OCI-LY1 (cell line): ENCODE results near the gene FLYWCH1.

Experiments
- CTCF ChIP-seq: fragments of 200-600 bp; sonication (generic), shearing (Covaris generic); IDR thresholded peaks from 2 replicates; pipeline ENCODE4 v1.5.1; 2017; ENCODE audit warnings: mild to moderate bottlenecking, antibody characterized with exemption, low read length, moderate library complexity, mixed read lengths
- EZH2 ChIP-seq: fragments of 200-600 bp; sonication (generic), shearing (Covaris generic); IDR thresholded peaks from 2 replicates; pipeline ENCODE4 v1.8.0; 2017; ENCODE audit warnings: borderline replicate concordance, mixed run types, mild to moderate bottlenecking, antibody characterized with exemption, low read length, moderate library complexity, mixed read lengths

DNA sequence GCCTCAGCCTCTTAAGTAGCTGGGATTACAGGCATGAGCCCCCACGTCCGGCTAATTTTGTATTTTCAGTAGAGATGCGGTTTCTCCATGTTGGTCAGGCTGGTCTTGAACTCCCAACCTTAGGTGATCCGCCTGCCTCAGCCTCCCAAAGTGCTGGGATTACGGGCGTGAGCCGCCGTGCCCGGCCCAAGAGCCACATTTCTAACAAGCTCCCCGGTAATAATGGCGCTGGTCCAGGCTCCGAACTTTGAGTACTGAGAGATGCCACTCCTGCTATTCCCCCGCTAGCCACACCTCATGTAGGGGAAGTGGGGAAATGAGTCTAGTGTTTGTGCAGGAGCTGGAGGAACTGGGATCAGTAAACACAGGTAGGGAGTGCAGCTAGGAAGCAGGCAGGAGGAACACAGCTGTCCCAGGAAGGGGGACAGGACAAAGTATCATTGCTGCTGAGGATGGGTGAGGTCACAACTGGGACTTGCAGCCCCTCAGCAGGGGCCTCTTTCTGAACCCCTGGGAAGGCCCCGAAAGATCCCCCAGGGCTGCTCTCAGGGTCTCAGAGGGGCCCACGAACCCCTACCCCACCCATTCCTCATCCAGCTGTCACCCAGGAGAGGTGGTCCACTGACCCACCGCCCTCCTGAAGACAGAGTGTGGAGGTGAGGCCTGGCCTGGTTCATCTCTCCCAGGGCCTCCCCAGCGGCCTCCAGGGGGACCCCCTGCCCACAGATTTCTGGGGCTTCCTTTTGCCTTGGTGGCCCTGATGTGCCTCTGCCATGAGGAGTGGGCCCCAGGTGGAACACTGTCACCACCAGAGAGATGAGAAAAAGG, 48.7 kb downstream of the FLYWCH1 start:
- TF ChIP-seq CTCF, result no peak
- TF ChIP-seq EZH2, result no peak
